K562 (cell line): ENCODE measurements around the gene TLR6. TPM values are rescaled to one million over a fixed set of nuclear protein-coding genes. Genes with fewer than 3 reads are reported as not detected.
A peak's percentile ranks its signal among the peaks of the same experiment; 100 is the strongest.

Source experiments
- BRF1 ChIP-seq: IDR thresholded peaks from 3 replicates; pipeline ENCODE4 v1.6.1; 2011; ENCODE audit warnings: borderline replicate concordance, mild to moderate bottlenecking; ENCODE audit not compliant: insufficient read length; ENCODE audit errors: extremely low read depth
- CHD4 ChIP-seq: fragments of 200-600 bp; sonication (generic); IDR thresholded peaks from 3 replicates; pipeline ENCODE4 v1.6.1; 2012; ENCODE audit warnings: low read depth, mild to moderate bottlenecking, mixed read lengths, low read length, inconsistent platforms; ENCODE audit not compliant: insufficient read depth, insufficient replicate concordance, poor library complexity, severe bottlenecking
- CREM ChIP-seq: IDR thresholded peaks from 2 replicates; pipeline ENCODE4 v1.6.1; 2014; ENCODE audit warnings: antibody characterized with exemption, low read depth
- CXXC5 ChIP-seq: fragments of 250-450 bp; sonication (Bioruptor Pico); IDR thresholded peaks from 2 replicates; pipeline ENCODE4 v1.8.0; 2022; ENCODE audit warnings: inconsistent platforms, mild to moderate bottlenecking, moderate library complexity
- EP300 ChIP-seq: IDR thresholded peaks from 2 replicates; pipeline ENCODE4 v1.6.1; 2012; ENCODE audit warnings: low read length, improper control_type of control experiment
- EWSR1 ChIP-seq: fragments of 450-650 bp; IDR thresholded peaks from 2 replicates; pipeline ENCODE4 v1.6.1; 2018; ENCODE audit warnings: borderline replicate concordance, mild to moderate bottlenecking, low read depth, moderate library complexity; ENCODE audit not compliant: partially characterized antibody
- GABPA ChIP-seq: fragments of 200-800 bp; sonication (Bioruptor generic); conservative IDR thresholded peaks from 2 replicates; pipeline ENCODE4 v1.6.1; 2016; ENCODE audit warnings: low read depth, missing genetic modification characterization, missing compliant biosample characterization
- HMG20B ChIP-seq: fragments of 250-450 bp; sonication (Bioruptor Pico); IDR thresholded peaks from 2 replicates; pipeline ENCODE4 v1.5.0; 2021; ENCODE audit warnings: mild to moderate bottlenecking
- JUN ChIP-seq, 2 experiments: sonication (generic) in 1 of 2; formaldehyde crosslinking in 1 of 2; IDR thresholded peaks; 2 replicates each; pipeline versions ENCODE4 v1.6.1 to v1.8.0; 2012 to 2022; ENCODE audit warnings: borderline replicate concordance in 2 of 2, mild to moderate bottlenecking in 2 of 2, improper control_type of control experiment in 1 of 2, low read depth in 1 of 2, low read length in 1 of 2, missing genetic modification reagents in 1 of 2
- JUND ChIP-seq, 2 experiments: IDR thresholded peaks; 2 replicates in 1 of 2; 3 replicates in 1 of 2; pipeline ENCODE4 v1.6.1; 2011; ENCODE audit warnings: borderline replicate concordance in 2 of 2, low read depth in 2 of 2, low read length in 2 of 2, improper control_type of control experiment in 1 of 2, missing biosample characterization in 1 of 2, missing genetic modification characterization in 1 of 2, missing genetic modification reagents in 1 of 2
- L3MBTL2 ChIP-seq: fragments of 450-650 bp; IDR thresholded peaks from 2 replicates; pipeline ENCODE4 v1.6.1; 2016; ENCODE audit warnings: mild to moderate bottlenecking, moderate library complexity
- MYC ChIP-seq, 2 experiments: fragments of 250-450 bp in 1 of 2; sonication (Bioruptor Pico) in 1 of 2; IDR thresholded peaks; 2 replicates each; pipeline versions ENCODE4 v1.5.1 to v1.6.1; 2012 to 2021; ENCODE audit warnings: low read depth in 2 of 2, borderline replicate concordance in 1 of 2, improper control_type of control experiment in 1 of 2, low read length in 1 of 2, mild to moderate bottlenecking in 1 of 2, moderate library complexity in 1 of 2
- NR1H2 ChIP-seq: sonication (generic); formaldehyde crosslinking; IDR thresholded peaks from 2 replicates; pipeline ENCODE4 v1.4.0; 2020; ENCODE audit warnings: mild to moderate bottlenecking, missing genetic modification reagents
- RUNX1 ChIP-seq: sonication (generic); IDR thresholded peaks from 2 replicates; pipeline ENCODE4 v1.6.1; 2016; ENCODE audit warnings: antibody characterized with exemption, low read depth
- SIRT6 ChIP-seq: IDR thresholded peaks from one replicate; pipeline ENCODE4 v1.6.1; 2012; ENCODE audit warnings: low read depth, mild to moderate bottlenecking, control low read depth, inconsistent platforms, low read length, moderate library complexity
- SMAD2 ChIP-seq: fragments of 150-350 bp; IDR thresholded peaks from 2 replicates; pipeline ENCODE4 v1.6.1; 2014; ENCODE audit warnings: low read depth, mild to moderate bottlenecking, low read length
- SNAPC5 ChIP-seq: fragments of 250-450 bp; sonication (Bioruptor Pico); IDR thresholded peaks from 2 replicates; pipeline ENCODE4 v1.8.0; 2021; ENCODE audit warnings: moderate library complexity, mild to moderate bottlenecking, inconsistent platforms
- STAG1 ChIP-seq: sonication (generic); formaldehyde crosslinking; IDR thresholded peaks from 2 replicates; pipeline ENCODE4 v1.5.0; 2020; ENCODE audit warnings: missing genetic modification reagents, borderline replicate concordance
- STAT5A ChIP-seq: IDR thresholded peaks from 2 replicates; pipeline ENCODE4 v1.6.1; 2012; ENCODE audit warnings: low read length, inconsistent platforms, borderline replicate concordance
- SUPT5H ChIP-seq: fragments of 450-650 bp; IDR thresholded peaks from 2 replicates; pipeline ENCODE4 v1.6.1; 2016
- TEAD4 ChIP-seq, 2 experiments: sonication (generic) in 1 of 2; formaldehyde crosslinking in 1 of 2; IDR thresholded peaks; 2 replicates each; pipeline versions ENCODE4 v1.6.1 to v1.8.0; 2012 to 2022; ENCODE audit warnings: borderline replicate concordance in 1 of 2, inconsistent platforms in 1 of 2, low read length in 1 of 2, mild to moderate bottlenecking in 1 of 2, missing genetic modification reagents in 1 of 2
- XRCC4 ChIP-seq: IDR thresholded peaks from one replicate; pipeline ENCODE4 v1.6.1; 2011; ENCODE audit not compliant: insufficient read depth, insufficient read length; ENCODE audit errors: extremely low read depth
- ZFX ChIP-seq: sonication (generic); formaldehyde crosslinking; IDR thresholded peaks from 2 replicates; pipeline ENCODE4 v1.8.0; 2022; ENCODE audit warnings: mild to moderate bottlenecking, missing genetic modification reagents, moderate library complexity
- ZKSCAN3 ChIP-seq: fragments of 250-450 bp; sonication (Bioruptor Pico); IDR thresholded peaks from 2 replicates; pipeline ENCODE4 v1.4.0; 2020
- ZNF143 ChIP-seq: sonication (generic); formaldehyde crosslinking; IDR thresholded peaks from 2 replicates; pipeline ENCODE4 v1.9.0; 2022; ENCODE audit warnings: mild to moderate bottlenecking, missing genetic modification reagents
- ZNF184 ChIP-seq: sonication (generic); formaldehyde crosslinking; IDR thresholded peaks from 2 replicates; pipeline ENCODE4 v1.5.0; 2020; ENCODE audit warnings: missing genetic modification reagents
- ZNF239 ChIP-seq: fragments of 250-450 bp; sonication (Bioruptor Pico); IDR thresholded peaks from 2 replicates; pipeline ENCODE4 v1.4.0; 2020; ENCODE audit warnings: mild to moderate bottlenecking
- ZNF384 ChIP-seq: IDR thresholded peaks from 2 replicates; pipeline ENCODE4 v1.6.1; 2012; ENCODE audit warnings: low read depth, low read length, improper control_type of control experiment
- ZNF507 ChIP-seq: conservative IDR thresholded peaks from 2 replicates; pipeline ENCODE4 v1.6.1; 2017; ENCODE audit warnings: missing genetic modification characterization, missing compliant biosample characterization
- ZNF696 ChIP-seq: fragments of 250-450 bp; sonication (Bioruptor Pico); conservative IDR thresholded peaks from 2 replicates; pipeline ENCODE4 v1.4.0; 2020; ENCODE audit warnings: mild to moderate bottlenecking, moderate library complexity
- ZNF764 ChIP-seq: fragments of 250-450 bp; sonication (Bioruptor Pico); IDR thresholded peaks from 2 replicates; pipeline ENCODE4 v1.4.0; 2020; ENCODE audit warnings: low read depth, mild to moderate bottlenecking, moderate library complexity
- polyA plus RNA-seq, 8 experiments: library from polyadenylated mRNA; depleted of rRNA in 4 of 8; stranded (reverse) in 5 of 8; unstranded in 3 of 8; fragments of >200 nt; fragmentation: Nextera tagmentation in 2 of 8; fragmentation: Illumina TruSeq in 1 of 8; extraction: Ambion mirVana in 2 of 8; extraction: Trizol in 1 of 8; gene quantifications; 2 replicates each; pipeline versions ENCODE4 v1.2.1 to v1.2.3, GENCODE V29; 2011 to 2014; ENCODE audit warnings: inconsistent platforms in 1 of 8, missing spikeins in 1 of 8
- total RNA-seq, 7 experiments: library from RNA; depleted of rRNA in 6 of 7; stranded (reverse); fragments of >200 nt in 6 of 7; fragmentation: Illumina TruSeq in 2 of 7; extraction: Trizol in 2 of 7; gene quantifications; 2 replicates each; pipeline versions ENCODE4 v1.2.1 to v1.2.3, GENCODE V29; 2011 to 2021; ENCODE audit warnings: low replicate concordance in 1 of 7

Gene TLR6
- total and polyA plus RNA-seq, 9 of the 15 experiments (the other 6 are each of a cell fraction or from before 2014, with no cell fraction given), result 0.08 to 1.9 (median 0.91) TPM

- TF ChIP-seq CHD4 (no peak), ZNF239 (CRISPR knock-in tag) (no peak), ZNF507 (tag) (no peak), SIRT6 (no peak), JUND (IDR thresholded peaks at IDR 0.05; ENCODE audit: borderline replicate concordance, low read depth, low read length) (0 out of 2 replicates have a peak, but pooled peaks have one; percentile 20), JUND (tag; IDR thresholded peaks at IDR 0.05; ENCODE audit: borderline replicate concordance, low read depth, low read length) (no peak), STAT5A (no peak), SMAD2 (no peak), HMG20B (CRISPR knock-in tag) (no peak), XRCC4 (no peak), EWSR1 (no peak), CREM (peak; percentile 8; the same call in 1 of the 2 replicates), JUN (IDR thresholded peaks at IDR 0.05; ENCODE audit: borderline replicate concordance, low read depth, low read length) (0 out of 2 replicates have a peak, but pooled peaks have one; percentile 7), JUN (CRISPR knock-in tag; IDR thresholded peaks at IDR 0.05; ENCODE audit: borderline replicate concordance) (no peak), RUNX1 (no peak), ZFX (CRISPR knock-in tag) (peak; percentile 63), STAG1 (no peak), SUPT5H (peak; percentile 53; the same call in 1 of the 2 replicates), TEAD4 (IDR thresholded peaks at IDR 0.05; ENCODE audit: low read length) (no peak), TEAD4 (CRISPR knock-in tag; IDR thresholded peaks at IDR 0.05; ENCODE audit: borderline replicate concordance) (no peak), L3MBTL2 (no peak), ZNF384 (no peak), EP300 (0 out of 2 replicates have a peak, but pooled peaks have one; percentile 3), ZNF184 (no peak), ZKSCAN3 (CRISPR knock-in tag) (no peak), SNAPC5 (CRISPR knock-in tag) (no peak), GABPA (no peak), ZNF696 (CRISPR knock-in tag) (no peak), CXXC5 (CRISPR knock-in tag) (peak; percentile 89), NR1H2 (CRISPR knock-in tag) (no peak), MYC (IDR thresholded peaks at IDR 0.05; ENCODE audit: low read depth, low read length) (peak; percentile 50; the same call in 1 of the 2 replicates), MYC (CRISPR knock-in tag; IDR thresholded peaks at IDR 0.05; ENCODE audit: borderline replicate concordance, low read depth) (no peak), BRF1 (no peak), ZNF764 (CRISPR knock-in tag) (no peak), ZNF143 (no peak)
Measured at GRCh38 chr4:38867478-38868058, 11.0 kb upstream of the TLR6 start, which contains the start of gene FAM114A1 (continued).
